DOHH2 (cell line): ENCODE data around the gene DISC1.

ENCODE experiments used
- EZH2phosphoT487 ChIP-seq: fragments of 200-600 bp; sonication (generic); IDR thresholded peaks from 2 replicates; pipeline ENCODE4 v1.6.1; 2017; ENCODE audit warnings: borderline replicate concordance, mild to moderate bottlenecking, antibody characterized with exemption, low read length, moderate library complexity, mixed read lengths
- TF ChIP-seq, protein P1 (sequence below): fragments of 200-600 bp; sonication (generic); IDR thresholded peaks from one replicate; pipeline ENCODE4 v1.5.1; 2014; ENCODE audit warnings: antibody characterized with exemption, mild to moderate bottlenecking, low read depth, low read length; ENCODE audit not compliant: poor library complexity, severe bottlenecking

DNA sequence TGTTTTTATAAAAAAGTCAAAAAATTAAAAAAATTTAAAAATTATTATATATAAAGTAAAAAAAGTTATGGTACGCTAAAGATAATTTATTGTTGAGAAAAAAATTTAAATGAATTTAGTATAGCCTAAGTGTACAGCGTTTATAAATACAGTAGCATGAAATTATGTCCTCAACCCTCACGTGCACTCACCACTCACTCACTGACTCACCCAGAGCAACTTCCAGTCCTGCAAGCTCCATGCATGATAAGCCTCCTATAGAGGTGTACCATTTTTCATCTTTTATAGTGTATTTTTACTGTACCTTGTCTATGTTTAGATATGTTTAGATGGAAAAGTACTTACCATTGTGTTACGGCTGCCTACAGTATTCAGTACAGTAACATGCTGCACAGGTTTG, 5.1 kb downstream of the DISC1 start:
- TF ChIP-seq, protein P1, sequence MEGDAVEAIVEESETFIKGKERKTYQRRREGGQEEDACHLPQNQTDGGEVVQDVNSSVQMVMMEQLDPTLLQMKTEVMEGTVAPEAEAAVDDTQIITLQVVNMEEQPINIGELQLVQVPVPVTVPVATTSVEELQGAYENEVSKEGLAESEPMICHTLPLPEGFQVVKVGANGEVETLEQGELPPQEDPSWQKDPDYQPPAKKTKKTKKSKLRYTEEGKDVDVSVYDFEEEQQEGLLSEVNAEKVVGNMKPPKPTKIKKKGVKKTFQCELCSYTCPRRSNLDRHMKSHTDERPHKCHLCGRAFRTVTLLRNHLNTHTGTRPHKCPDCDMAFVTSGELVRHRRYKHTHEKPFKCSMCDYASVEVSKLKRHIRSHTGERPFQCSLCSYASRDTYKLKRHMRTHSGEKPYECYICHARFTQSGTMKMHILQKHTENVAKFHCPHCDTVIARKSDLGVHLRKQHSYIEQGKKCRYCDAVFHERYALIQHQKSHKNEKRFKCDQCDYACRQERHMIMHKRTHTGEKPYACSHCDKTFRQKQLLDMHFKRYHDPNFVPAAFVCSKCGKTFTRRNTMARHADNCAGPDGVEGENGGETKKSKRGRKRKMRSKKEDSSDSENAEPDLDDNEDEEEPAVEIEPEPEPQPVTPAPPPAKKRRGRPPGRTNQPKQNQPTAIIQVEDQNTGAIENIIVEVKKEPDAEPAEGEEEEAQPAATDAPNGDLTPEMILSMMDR: no peak
- no peak for TF ChIP-seq EZH2phosphoT487
